22Rv1 (cell line): ENCODE data around the gene KRTAP12-3.

ENCODE experiments used
- ZFX ChIP-seq: fragments of 450-650 bp; IDR thresholded peaks from 2 replicates; pipeline ENCODE4 v1.6.1; 2017; ENCODE audit warnings: antibody characterized with exemption, borderline replicate concordance
- TF ChIP-seq, protein P1 (sequence below): fragments of 450-650 bp; IDR thresholded peaks from 2 replicates; pipeline ENCODE4 v1.5.1; 2017; ENCODE audit warnings: mild to moderate bottlenecking

DNA sequence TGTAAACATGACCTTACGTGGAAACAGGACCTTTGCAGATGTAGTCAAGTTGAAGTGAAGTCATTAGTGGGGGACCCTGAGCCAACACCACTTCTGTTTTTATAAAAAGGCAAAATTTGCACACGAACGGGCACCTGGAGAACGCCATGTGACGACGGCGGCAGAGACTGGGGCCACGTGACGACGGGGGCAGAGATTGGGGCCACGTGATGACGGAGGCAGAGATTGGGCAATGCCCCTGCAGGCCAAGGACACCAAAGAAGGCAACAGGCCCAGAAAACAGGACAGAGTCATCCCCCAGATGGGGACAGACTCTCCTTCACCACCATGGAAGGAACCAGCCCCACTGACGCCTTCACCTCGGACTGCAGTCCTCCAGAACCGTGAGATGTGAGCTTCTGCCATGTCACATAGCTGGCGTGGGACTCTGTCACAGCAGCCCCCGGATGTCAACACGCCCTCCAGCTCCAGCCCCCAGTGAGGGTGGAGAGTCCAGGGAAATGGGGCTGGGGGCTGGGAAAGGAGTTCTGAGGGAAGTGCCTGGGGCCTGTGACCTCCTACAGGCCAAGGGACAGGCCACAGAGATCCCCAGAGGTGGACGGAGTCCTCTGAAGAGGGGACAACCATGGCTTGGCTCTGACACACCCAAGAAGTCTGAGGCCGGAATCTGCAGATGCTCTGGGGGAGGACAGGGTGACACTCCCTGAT lies 7.3 kb upstream of the KRTAP12-3 start:
- TF ChIP-seq, protein P1, sequence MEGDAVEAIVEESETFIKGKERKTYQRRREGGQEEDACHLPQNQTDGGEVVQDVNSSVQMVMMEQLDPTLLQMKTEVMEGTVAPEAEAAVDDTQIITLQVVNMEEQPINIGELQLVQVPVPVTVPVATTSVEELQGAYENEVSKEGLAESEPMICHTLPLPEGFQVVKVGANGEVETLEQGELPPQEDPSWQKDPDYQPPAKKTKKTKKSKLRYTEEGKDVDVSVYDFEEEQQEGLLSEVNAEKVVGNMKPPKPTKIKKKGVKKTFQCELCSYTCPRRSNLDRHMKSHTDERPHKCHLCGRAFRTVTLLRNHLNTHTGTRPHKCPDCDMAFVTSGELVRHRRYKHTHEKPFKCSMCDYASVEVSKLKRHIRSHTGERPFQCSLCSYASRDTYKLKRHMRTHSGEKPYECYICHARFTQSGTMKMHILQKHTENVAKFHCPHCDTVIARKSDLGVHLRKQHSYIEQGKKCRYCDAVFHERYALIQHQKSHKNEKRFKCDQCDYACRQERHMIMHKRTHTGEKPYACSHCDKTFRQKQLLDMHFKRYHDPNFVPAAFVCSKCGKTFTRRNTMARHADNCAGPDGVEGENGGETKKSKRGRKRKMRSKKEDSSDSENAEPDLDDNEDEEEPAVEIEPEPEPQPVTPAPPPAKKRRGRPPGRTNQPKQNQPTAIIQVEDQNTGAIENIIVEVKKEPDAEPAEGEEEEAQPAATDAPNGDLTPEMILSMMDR, result no peak
- no peak for TF ChIP-seq ZFX
